ENCODE data around the gene TCF7L1. TPM values are rescaled to one million over a fixed set of nuclear protein-coding genes. Genes with fewer than 3 reads are reported as not detected.

TCF7L1 gene
- total RNA-seq, 1 experiment from 2014 or later, result 0.17 TPM

DNA sequence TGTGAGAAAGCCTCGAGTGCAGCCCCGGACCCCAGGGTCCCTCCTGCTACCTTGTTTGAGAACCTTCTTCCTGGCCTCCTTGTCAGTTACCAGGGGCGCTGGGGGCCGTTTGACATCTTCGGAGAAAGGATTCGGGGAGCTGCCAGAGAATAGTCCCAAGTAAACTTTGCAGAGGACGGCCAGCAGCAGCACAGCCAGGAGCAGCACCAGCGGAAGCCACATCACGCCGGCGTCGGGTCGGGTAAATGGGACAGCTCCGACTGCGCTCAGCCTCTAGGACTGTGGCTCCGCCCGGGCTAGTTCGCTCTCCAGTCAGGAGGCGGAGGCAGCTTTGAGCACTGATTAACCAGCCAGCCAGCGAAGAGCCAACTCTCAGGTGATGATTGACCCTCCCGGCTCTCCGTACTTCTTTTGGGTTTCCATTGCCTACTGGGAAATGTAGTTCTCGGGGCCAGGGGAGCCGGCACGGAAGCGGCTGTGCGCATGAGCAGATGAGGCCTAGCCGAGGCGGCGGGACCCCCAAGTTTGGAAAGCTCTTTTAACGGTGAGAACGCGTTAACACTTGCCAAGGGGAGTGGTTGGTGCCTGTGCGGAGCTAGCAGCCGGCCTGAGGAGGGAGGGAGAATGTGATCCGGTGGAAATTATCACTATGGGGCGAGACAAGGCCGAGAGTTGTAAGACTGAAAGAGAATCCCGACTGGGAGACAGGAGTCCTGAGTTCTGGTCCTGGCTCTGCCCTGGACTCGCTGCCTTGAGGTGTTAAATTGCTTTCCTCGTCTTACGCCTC, 221.3 kb downstream of the TCF7L1 start, which contains the start of the genes ELMOD3 and RETSAT:
Gene ELMOD3 (plus strand): TSS at position 484 of the 787 bp plus-strand sequence. CDS start 2,430 bp downstream, outside the sequence.
Gene RETSAT (minus strand): TSS at position 243 of the 787 bp plus-strand sequence. CDS start 21 bp downstream, at position 222.
- peak; percentile 97 for DNase-seq (ENCODE audit: low spot score)

DNA sequence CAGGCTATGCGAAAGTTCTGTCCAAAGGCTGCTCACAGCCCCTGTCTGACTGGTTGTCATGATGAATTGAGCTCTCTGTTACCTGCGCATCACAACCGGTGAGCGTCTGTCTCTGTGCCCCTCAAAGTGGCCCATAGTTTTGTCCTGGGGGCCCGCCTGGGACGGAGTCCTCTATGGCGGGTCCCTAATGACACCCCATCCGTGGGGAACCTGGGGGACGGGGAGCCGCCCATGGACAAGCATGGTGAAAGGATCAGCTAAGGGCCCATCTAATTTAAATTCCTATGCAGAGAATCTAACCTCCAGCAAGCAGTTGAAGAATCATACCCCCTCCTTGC, 221.8 kb downstream of the TCF7L1 start:
- no peak for DNase-seq (ENCODE audit: low spot score)

DNA sequence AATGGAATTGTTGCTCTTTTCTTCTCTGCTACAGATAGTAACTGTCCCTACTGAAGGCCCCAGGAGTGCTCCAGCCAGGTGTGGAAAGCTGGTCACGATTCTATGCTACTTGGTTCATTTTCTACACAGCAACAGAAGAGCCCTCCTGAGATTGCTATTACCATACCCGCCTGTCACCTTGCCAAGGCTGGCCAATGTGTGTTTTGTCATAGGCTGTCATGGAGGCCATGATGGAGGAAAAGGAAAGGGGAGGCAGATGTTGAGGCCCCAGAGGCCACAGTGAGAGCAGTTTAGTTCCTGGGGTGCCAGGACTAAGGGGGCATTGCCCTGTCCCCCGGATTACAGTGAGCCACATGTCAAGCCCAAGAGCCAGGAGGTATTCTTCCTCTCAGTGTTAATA, 222.3 kb downstream of the TCF7L1 start:
- DNase-seq (ENCODE audit: low spot score), result no peak

DNA sequence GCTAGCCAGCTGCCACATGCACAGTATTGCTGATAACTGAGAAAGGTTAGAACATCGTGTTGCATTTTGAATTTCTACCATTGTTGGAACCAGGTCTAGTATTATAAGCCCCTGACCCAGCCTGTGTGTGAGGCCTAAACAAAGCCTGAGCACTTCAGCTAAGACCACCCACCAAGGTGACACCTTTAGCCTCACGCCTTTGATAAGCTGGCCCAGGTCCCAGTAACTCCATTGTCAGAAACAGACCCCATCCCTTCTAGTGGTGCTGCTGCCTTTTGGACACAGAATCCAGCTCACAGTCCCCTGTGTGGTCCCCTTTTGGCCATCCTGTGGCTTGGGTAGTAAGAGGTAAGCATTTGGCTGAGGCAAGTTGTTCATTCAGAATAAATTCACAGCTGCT, 223.0 kb downstream of the TCF7L1 start:
- DNase-seq (ENCODE audit: low spot score), result no peak

DNA sequence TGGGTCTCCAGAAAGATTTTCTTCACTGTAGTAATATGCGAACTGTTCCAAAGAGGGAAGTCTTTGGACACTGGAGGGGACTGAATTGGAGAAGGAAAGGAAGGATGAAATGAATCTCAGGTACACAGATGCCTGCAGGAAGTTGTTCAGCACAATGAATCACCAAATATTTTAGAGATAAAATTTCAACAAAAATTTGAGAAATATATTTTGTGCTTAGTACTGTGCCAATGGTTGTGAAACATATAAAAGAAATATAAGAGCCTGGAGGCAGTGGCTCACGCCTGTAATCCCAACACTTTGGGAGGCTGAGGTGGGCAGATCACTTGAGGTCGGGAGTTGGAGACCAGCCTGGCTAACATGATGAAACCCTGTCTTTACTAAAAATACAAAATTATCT, 224.5 kb downstream of the TCF7L1 start:
- no peak for DNase-seq (ENCODE audit: low spot score)

Other genes with a start within 250 kb of the TCF7L1 start
- 4,471 and 5,260 TPM in 2 replicates for gene TMSB10, start 227.7 kb upstream of the TCF7L1 start, total RNA-seq (2014; rRNA removed; shearing (Covaris generic))
- gene KCMF1, start 162.2 kb upstream of the TCF7L1 start, total RNA-seq (2014; rRNA removed; shearing (Covaris generic)), result 61.6 and 90.1 TPM in 2 replicates
- 62.7 and 80.1 TPM in 2 replicates for gene TGOLN2, start 194.6 kb downstream of the TCF7L1 start, total RNA-seq (2014; rRNA removed; shearing (Covaris generic))
- gene RETSAT, start 221.1 kb downstream of the TCF7L1 start, total RNA-seq (2014; rRNA removed; shearing (Covaris generic)), result 13.1 and 14.1 TPM in 2 replicates
- gene ELMOD3, start 221.4 kb downstream of the TCF7L1 start, total RNA-seq (2014; rRNA removed; shearing (Covaris generic)), result 14.3 and 14.6 TPM in 2 replicates

Data from H4 (cell line).